Activated CD4-positive, alpha-beta T cell treated with anti-CD3 and anti-CD28 coated beads, Interleukin-2, Interleukin-6, amounts not matched to agents 100 ng/mL and 50 ng/mL, durations not matched to agents 16 hours and 8 hours (primary cell): ENCODE measurements around the gene PDE11A.

Experiments
- DNase-seq: peaks from one replicate; pipeline ENCODE4 v3.0.0-alpha.2; 2020

The PDE11A gene

GRCh38 chr2:177721818-177722567, 350.6 kb downstream of the PDE11A start:
- DNase-seq = no peak

GRCh38 chr2:177721087-177721486, 351.5 kb downstream of the PDE11A start:
- DNase-seq = no peak

- DNase-seq = no peak
Measured at GRCh38 chr2:177717831-177718618, 354.6 kb downstream of the PDE11A start.

GRCh38 chr2:177716484-177716883, 356.1 kb downstream of the PDE11A start:
- no peak for DNase-seq

GRCh38 chr2:177715771-177716170, 356.8 kb downstream of the PDE11A start:
- DNase-seq = no peak

GRCh38 chr2:177714704-177715103, 357.9 kb downstream of the PDE11A start:
- DNase-seq = no peak

GRCh38 chr2:177712462-177712861, 360.1 kb downstream of the PDE11A start:
- no peak for DNase-seq

- DNase-seq = no peak
Measured at GRCh38 chr2:177711483-177712265, 360.9 kb downstream of the PDE11A start.

- DNase-seq = no peak
Measured at GRCh38 chr2:177710889-177711288, 361.7 kb downstream of the PDE11A start.

- DNase-seq = no peak
Measured at GRCh38 chr2:177709986-177710401, 362.6 kb downstream of the PDE11A start.

- DNase-seq = no peak
Measured at GRCh38 chr2:177708660-177709444, 363.7 kb downstream of the PDE11A start.

GRCh38 chr2:177708106-177708505, 364.5 kb downstream of the PDE11A start:
- no peak for DNase-seq

- no peak for DNase-seq
Measured at GRCh38 chr2:177705511-177706173, 366.9 kb downstream of the PDE11A start.

- no peak for DNase-seq
Measured at GRCh38 chr2:177703159-177703558, 369.4 kb downstream of the PDE11A start.

- no peak for DNase-seq
Measured at GRCh38 chr2:177698281-177698680, 374.3 kb downstream of the PDE11A start.

GRCh38 chr2:177694348-177694747, 378.2 kb downstream of the PDE11A start:
- no peak for DNase-seq

GRCh38 chr2:177693658-177694339, 378.8 kb downstream of the PDE11A start:
- no peak for DNase-seq

- DNase-seq = no peak
Measured at GRCh38 chr2:177692783-177693269, 379.8 kb downstream of the PDE11A start.

GRCh38 chr2:177692042-177692782, 380.4 kb downstream of the PDE11A start:
- no peak for DNase-seq

- no peak for DNase-seq
Measured at GRCh38 chr2:177691177-177691576, 381.4 kb downstream of the PDE11A start.
